Activated T-cell treated with anti-CD3 and anti-CD28 coated beads for 48 hours (primary cell): ENCODE results near the gene COL4A3.
A peak's percentile ranks its signal among the peaks of the same experiment; 100 is the strongest.

Experiments used
- DNase-seq: peaks from one replicate; pipeline ENCODE4 v3.0.0-alpha.2; 2020; ENCODE audit warnings: low read depth

Gene COL4A3

DNA sequence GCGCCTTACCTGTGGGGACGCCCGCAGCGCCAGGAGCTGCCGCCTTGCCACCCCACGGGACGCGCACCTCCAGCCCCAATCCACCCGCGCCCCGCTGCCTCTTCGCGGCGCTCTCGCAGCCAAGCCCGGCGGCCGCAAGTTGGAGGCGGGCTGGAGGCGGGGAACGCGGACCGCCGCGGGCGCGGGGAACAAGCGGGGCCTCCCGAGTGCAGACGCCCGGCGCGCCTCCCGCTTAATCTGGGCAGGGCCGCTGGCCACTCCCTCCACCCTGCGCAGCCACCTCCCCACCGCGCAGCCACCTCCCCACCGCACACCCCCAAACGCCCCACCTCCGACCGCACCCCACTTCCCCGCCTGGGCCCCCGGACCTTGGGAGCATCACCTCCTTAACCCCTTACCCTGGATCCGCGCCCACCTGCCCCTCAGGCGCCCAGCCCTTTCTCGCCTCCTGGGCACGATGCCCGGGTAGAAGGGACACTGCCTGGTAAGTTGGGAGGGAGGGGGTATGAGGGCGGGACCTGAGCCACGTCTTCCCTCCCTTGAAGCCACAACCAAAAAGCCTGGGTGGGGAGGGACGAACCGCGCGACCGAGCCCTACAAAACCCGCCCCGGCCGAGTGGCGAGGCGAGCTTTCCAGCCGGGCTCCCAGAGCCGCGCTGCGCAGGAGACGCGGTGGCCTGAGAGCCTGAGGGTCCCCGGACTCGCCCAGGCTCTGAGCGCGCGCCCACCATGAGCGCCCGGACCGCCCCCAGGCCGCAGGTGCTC is at the start of gene COL4A3, which contains the start of gene COL4A4:
Gene COL4A3, plus strand, starts transcription at position 627 of the 765 bp plus-strand sequence. Its CDS starts 103 bp downstream, at position 730.
Gene COL4A4, minus strand, starts transcription at position 208 of the 765 bp plus-strand sequence. CDS start 16,722 bp downstream, outside the sequence.
- DNase-seq = peak; percentile 15

GRCh38 chr2:227115761-227116160 is 48.7 kb upstream of the COL4A3 start:
- no peak for DNase-seq

DNA sequence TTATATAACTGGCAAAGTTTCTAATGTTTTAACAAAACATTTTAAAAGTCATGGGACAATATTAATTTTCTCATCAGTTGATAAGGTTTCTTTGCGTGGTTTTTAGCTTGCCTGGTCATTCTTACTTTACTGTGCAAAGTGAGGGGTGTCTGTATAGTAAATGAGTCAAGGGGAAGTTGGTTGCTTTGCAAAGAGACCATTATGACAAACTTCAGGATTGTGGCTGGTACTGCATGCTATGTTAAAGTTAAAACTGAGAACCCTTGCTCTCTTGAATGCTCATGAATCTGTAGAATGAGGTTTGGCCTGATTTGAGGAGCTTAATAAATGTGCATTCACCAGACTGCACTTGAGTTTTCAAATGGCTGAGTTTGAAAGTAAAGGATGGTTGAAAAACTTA is 47.4 kb upstream of the COL4A3 start:
- DNase-seq = no peak

DNA sequence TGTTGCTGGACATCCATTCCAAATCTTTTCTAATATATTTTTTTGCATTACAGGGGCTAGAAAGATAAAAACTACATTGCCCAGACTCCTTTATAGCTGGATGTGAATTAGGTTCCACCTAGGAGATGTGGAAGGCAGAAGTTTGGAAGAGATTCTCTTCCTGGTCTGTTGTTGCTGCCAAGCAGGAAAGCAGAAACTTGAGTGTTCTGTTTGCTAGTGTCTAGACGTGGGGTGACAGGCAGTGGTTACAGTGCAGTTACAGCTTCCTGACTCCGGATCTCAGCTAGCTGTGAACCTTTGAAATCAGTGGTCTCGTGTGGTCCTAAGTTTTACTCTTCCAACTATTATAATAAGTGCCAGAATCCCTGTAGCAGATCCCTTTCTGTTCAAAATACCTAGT is 46.6 kb upstream of the COL4A3 start:
- DNase-seq = no peak

DNA sequence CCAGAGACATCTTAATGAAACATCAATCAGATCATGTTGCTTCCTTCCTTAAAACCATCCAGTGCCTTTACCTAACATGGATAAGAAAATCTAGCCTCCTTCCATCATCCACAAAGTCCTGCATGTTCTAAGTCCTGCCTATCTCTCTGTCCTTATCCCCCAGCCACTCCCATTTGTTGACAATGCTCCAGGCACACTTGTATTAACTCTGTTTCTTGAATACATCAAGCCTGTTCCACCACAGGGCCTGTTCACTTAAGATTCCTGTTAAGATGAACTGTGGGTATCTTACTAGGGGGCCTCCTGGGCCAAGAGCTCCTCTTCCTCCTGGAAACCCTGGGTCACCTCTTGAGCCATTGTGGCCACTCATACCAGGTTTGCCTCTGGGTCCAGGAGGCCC is 46.1 kb upstream of the COL4A3 start:
- no peak for DNase-seq

DNA sequence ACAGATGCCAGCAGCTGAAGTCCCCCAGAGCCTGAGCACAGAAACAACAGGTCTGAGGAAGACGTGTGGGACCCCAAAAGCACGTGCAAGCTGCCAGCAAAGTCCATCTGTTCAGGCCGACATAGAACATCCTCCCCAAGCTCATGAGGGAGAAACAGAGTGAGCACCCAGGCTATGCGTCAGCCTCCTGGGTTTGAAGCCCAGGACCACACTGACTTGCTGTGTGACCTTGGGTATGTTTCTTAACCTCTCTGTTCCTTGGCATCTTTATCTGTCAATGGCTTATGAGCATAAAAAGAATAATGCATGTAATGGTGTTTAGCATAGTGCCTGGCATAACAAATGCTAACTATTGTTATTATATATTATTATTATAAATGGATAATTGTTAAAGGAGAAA is 40.7 kb upstream of the COL4A3 start:
- no peak for DNase-seq

DNA sequence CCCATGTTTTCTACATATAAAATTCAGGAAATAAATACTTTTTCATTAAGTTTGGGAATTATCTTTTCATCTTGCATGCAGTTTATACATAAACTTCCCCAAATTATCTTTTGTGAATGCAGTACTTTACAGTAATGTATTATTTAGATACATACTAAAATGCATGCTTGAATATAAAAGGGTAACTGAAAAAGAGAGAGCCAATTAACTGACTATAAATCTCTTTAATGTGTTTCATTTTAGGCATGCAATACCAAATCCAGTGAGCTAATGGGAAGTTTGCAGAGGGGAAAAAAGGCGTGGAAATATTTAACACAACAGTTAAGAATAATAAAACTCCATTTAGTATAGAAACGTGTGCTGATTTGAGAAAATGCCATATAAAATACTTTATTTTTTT is 39.6 kb upstream of the COL4A3 start:
- no peak for DNase-seq

- no peak for DNase-seq
These were observed 38.9 kb upstream of the COL4A3 start for GRCh38 chr2:227125506-227125905.

DNA sequence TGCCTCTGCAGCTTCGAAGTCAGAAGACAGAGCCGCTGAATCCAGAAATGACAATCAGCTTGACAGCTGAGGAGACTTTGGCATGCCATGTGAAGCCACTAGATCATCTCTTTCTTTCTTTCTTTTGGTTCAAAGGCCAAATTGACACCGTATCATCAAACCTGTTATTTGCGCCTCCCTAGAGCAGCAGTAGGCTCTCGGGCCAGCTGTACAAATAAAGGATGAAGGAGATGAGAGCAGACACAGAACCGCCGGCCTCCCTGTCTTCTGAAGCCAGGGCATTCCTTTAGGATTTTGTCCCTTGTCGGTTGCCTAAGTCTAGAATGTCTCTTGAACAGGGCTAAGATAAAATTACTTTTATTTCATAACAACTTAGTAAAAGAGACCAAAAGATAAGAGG is 37.2 kb upstream of the COL4A3 start:
- no peak for DNase-seq

GRCh38 chr2:227130636-227131035 is 33.8 kb upstream of the COL4A3 start:
- no peak for DNase-seq

DNA sequence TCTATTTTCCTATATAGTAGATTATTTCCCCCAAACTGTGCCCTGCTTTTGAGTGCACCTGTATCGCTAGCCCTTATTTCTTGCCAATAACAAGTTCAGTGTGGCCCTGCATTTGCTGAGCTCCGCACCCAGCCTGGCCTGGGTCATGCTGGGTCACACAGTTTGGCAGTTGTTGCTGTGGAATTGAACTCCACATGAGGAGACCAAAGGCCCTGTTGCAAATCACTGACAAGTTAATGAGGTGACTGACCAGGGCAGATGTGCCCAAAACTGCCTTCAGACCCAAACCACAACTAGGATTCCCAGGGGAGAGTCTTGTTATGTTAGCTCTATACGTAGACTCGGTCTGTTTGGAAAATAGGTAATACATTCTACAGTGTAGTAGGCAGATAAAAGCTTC is 31.4 kb upstream of the COL4A3 start:
- no peak for DNase-seq

DNA sequence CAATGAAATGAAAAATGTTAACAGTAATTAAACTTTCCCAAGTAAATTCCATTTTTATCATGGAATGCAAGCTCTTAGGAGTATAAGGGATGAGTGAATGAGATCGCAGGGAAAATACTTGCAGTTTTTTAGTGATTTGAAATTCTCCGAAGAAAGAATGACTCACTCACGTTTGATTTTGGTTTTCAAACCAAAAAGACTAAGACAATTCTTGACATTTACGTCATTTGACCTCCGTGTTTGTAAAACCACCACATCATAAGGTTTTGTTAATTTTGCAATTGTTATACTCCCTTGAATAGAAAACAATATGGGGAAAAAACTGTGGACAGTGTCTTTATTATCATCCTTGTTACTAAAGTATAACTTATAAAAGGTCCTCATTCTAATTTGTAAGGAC is 29.8 kb upstream of the COL4A3 start:
- no peak for DNase-seq

DNA sequence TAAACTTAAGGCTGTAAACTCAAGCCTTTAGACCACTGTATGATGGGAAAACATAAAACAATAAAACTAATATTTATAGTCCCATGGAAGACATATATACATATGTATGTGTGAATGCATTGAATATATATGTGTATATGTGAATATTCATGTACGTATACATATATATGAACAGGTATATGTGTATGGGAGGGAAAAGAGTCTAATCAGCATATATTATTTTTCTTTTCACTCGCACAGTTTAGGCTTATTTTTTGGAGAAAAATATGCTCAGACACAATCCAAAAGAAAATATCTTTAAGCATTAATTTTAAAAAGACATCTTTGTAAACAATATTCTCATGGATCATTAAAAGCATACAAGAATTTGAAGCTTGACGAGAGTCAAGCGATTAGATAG is 23.1 kb upstream of the COL4A3 start:
- DNase-seq = no peak

GRCh38 chr2:227143895-227144294 is 20.5 kb upstream of the COL4A3 start:
- DNase-seq = no peak

DNA sequence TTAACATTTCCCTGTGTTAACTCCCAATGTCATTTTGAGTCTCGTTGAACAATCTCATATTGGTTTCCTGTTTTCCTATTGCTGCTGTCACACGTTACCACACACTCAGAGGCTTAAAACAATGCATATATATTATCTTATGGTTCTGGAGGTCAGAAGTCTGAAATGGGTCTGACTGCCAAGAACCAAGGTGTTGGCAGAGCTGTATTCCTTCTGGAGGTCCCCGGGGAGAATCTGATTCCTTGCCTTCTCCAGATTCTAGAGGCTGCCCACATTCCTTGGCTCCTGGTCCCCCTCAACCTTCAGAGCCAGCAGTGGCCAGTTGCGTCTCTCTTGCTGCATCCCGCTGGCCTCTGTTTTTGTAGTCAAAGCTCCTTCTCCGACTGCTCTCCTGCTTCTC is 18.0 kb upstream of the COL4A3 start:
- no peak for DNase-seq

DNA sequence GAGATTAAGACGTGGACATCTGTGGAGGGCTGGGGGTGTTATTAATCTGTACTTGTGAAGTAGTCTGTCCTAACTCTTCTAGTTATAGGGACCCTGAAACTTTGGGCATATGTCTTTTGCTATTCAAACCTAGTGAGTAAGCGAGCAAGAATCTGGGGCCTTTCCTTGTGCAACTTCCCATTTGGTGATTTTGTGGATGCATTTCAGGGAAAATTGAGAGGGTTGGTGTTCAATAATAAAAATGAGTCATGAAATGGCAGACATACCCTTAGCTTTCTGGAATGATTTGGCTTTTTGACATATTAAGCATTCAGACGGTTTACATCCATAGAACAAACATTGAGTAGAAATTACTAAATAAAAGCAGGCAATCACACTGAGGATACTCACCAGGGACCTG is 17.4 kb upstream of the COL4A3 start:
- no peak for DNase-seq

GRCh38 chr2:227148106-227148505 is 16.3 kb upstream of the COL4A3 start:
- no peak for DNase-seq

GRCh38 chr2:227150222-227150936 is 14.0 kb upstream of the COL4A3 start:
- no peak for DNase-seq

GRCh38 chr2:227152093-227152766 is 12.2 kb upstream of the COL4A3 start:
- no peak for DNase-seq

DNA sequence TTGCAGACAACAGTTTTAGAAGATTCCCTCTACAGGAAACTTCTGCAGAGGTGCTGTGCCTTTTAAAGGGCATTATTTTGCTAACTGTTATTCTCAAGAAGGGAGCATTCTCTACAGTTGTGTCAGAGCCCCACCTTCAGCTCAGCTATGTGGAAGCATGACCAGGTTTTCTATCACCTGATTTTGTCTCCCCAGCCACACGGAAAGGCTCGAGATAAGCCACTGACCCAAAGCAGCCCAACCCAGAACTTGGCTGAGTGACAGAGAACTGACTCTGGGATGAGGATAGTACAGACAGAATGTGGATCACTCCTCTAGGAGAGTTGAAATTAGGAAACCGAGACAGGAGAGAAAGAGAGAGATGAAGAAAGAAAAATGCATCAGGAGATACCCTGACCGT is 11.1 kb upstream of the COL4A3 start:
- no peak for DNase-seq

DNA sequence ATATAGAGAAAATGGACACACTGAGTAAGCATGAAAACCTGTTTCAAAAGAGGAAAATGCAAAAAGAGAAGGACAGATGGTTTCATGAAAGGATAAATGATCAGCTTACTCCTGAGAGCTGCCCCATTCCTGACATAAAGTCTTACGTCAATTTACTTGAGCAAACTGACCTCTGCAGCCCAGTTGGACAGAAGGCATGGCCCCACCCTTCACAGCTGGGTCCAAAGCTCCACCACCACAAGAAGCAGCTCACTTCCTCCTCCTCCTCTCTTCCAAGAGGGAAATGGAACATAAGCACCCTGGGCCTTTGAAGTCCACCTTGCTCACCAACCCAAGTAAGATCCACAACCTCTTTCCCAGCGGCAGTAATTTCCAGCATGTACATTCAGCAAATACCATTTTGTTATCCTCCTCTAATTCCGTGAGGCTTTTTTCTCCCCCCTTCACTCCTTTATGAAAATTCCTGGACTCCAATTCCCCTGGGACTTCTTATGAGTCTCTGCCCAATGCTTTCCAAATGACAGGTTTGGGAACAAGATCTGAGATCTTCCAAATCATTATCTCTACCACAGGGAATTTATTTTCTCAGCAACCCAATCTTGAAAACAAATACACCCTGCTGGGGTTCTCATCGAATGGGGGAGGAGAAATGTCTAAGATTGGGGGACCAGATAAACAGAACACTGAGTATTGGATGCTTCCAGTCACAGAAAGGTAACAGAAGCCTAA is 10.5 kb upstream of the COL4A3 start:
- DNase-seq = no peak
